ENCODE results near the gene CATSPERZ. TPM values are rescaled to one million over a fixed set of nuclear protein-coding genes. Genes with fewer than 3 reads are reported as not detected.

CATSPERZ gene
- total RNA-seq, 1 donor from 2014 or later, result not detected

GRCh38 chr11:64284962-64285884 lies 14.9 kb upstream of the CATSPERZ start, which contains the start of gene GPR137:
GPR137 (plus strand) TSS chr11:64285848; CDS start chr11:64286525, 677 bp downstream.
- DNase-seq (ENCODE audit: low read depth), result peak; percentile 73

- peak; percentile 52 for DNase-seq (ENCODE audit: low read depth)
Measured at GRCh38 chr11:64285885-64286800, 14.0 kb upstream of the CATSPERZ start.

- no peak for DNase-seq (ENCODE audit: low read depth)
Measured at GRCh38 chr11:64286801-64287159, 13.4 kb upstream of the CATSPERZ start.

- DNase-seq (ENCODE audit: low read depth), result no peak
Measured at GRCh38 chr11:64287676-64288352, 12.3 kb upstream of the CATSPERZ start.

GRCh38 chr11:64288353-64288750 lies 11.8 kb upstream of the CATSPERZ start:
- no peak for DNase-seq (ENCODE audit: low read depth)

- DNase-seq (ENCODE audit: low read depth), result no peak
Measured at GRCh38 chr11:64289002-64289564, 11.1 kb upstream of the CATSPERZ start.

- DNase-seq (ENCODE audit: low read depth), result no peak
Measured at GRCh38 chr11:64290352-64291261, 9.6 kb upstream of the CATSPERZ start.

- DNase-seq (ENCODE audit: low read depth), result no peak
Measured at GRCh38 chr11:64291262-64291751, 8.9 kb upstream of the CATSPERZ start, which contains the start of gene KCNK4. KCNK4 (plus strand) TSS chr11:64291302; CDS start chr11:64293019, 1,717 bp downstream.

GRCh38 chr11:64291752-64292459 lies 8.3 kb upstream of the CATSPERZ start:
- DNase-seq (ENCODE audit: low read depth), result no peak

GRCh38 chr11:64292460-64293254 lies 7.5 kb upstream of the CATSPERZ start:
- no peak for DNase-seq (ENCODE audit: low read depth)

- peak; percentile 57 for DNase-seq (ENCODE audit: low read depth)
Measured at GRCh38 chr11:64294774-64295173, 5.4 kb upstream of the CATSPERZ start.

GRCh38 chr11:64295760-64296159 lies 4.4 kb upstream of the CATSPERZ start:
- DNase-seq (ENCODE audit: low read depth), result no peak

- no peak for DNase-seq (ENCODE audit: low read depth)
Measured at GRCh38 chr11:64296236-64296635, 3.9 kb upstream of the CATSPERZ start.

GRCh38 chr11:64296830-64297698 lies 3.1 kb upstream of the CATSPERZ start:
- DNase-seq (ENCODE audit: low read depth), result no peak

- DNase-seq (ENCODE audit: low read depth), result no peak
Measured at GRCh38 chr11:64297699-64298358, 2.3 kb upstream of the CATSPERZ start.

Measured in myocyte (in vitro differentiated cells).